Lower lobe of right lung (tissue), 2 donors: ENCODE measurements around the gene MIPOL1. TPM values are rescaled to one million over a fixed set of nuclear protein-coding genes. Genes with fewer than 3 reads are reported as not detected.
"Not testable (repeated sequence)": the region's sequence is repeated elsewhere in the genome, so short reads cannot be mapped to it uniquely, and the experiment has no call there.

Experiments used
- ATAC-seq, 2 donors: fragments of 200-7000 bp; cut with Tn5 transposase; one replicate each; pipeline ENCODE4 v1.9.1; 2020 to 2022; ENCODE audit warnings: mild to moderate bottlenecking in 2 of 2, moderate library complexity in 2 of 2
- DNase-seq: peaks from one replicate; pipeline ENCODE4 v3.0.0-alpha.2; 2020
- H3K27ac ChIP-seq: fragments of 200-600 bp; one replicate; pipeline ENCODE4 v1.8.0; 2022
- H3K27me3 ChIP-seq: fragments of 200-600 bp; one replicate; pipeline ENCODE4 v1.8.0; 2022; ENCODE audit warnings: low read depth
- H3K36me3 ChIP-seq: fragments of 200-600 bp; one replicate; pipeline ENCODE4 v1.8.0; 2022; ENCODE audit warnings: mild to moderate bottlenecking
- H3K4me1 ChIP-seq: fragments of 200-600 bp; one replicate; pipeline ENCODE4 v1.8.0; 2022
- H3K4me3 ChIP-seq: fragments of 200-600 bp; one replicate; pipeline ENCODE4 v1.8.0; 2022; ENCODE audit warnings: mild to moderate bottlenecking
- H3K9me3 ChIP-seq: fragments of 200-600 bp; one replicate; pipeline ENCODE4 v1.8.0; 2022
- CTCF ChIP-seq: fragments of 200-600 bp; IDR thresholded peaks from one replicate; pipeline ENCODE4 v1.8.0; 2022; ENCODE audit warnings: antibody characterized with exemption, mild to moderate bottlenecking
- intact Hi-C: fragments of 100-400 bp; cut with DNase I; formaldehyde crosslinking; loops from one replicate; pipeline ENCODE4 v1.11.0; 2022
- total RNA-seq: library from RNA; stranded (reverse); fragmentation: NEBNext Ultra II Directional; extraction: Animal tissue kit (Norgen Biotek cat#: 25700); gene quantifications from one replicate; pipeline ENCODE4 v1.2.1, GENCODE V29; 2021
- donor health status: DM: no; HTN: yes; CAD: no; lungs with severe emphysema.

MIPOL1 gene
- total RNA-seq, 1 donor from 2014 or later = 12.1 TPM

GRCh38 chr14:37171678-37172023 lies 26.1 kb upstream of the MIPOL1 start:
- intact Hi-C loops = no loop called here
- ATAC-seq (peak; percentile 32 to 49), DNase-seq (no peak)
- Histone ChIP-seq H3K9me3 (no peaks in the 10 kb centered on the region), H3K27ac (peak overlapping the region; percentile 94), H3K4me3 (peak overlapping the region; percentile 73), H3K27me3 (peaks cover 7% of the 10 kb centered on the region), H3K36me3 (no peaks in the 10 kb centered on the region), H3K4me1 (peaks cover 20% of the 10 kb centered on the region)
- TF ChIP-seq CTCF = no peak

- Histone ChIP-seq H3K4me3 (peak within 1 kb of the TSS; percentile 73), H3K4me1 (peaks cover 20% of the 10 kb centered on the region), H3K9me3 (no peaks in the 10 kb centered on the region), H3K27me3 (peaks cover 7% of the 10 kb centered on the region), H3K27ac (peak within 1 kb of the TSS; percentile 94), H3K36me3 (no peaks in the 10 kb centered on the region)
- DNase-seq = peak; percentile 76
- intact Hi-C loops = no loop called here
- ATAC-seq = peak; percentile 93 to 97
- TF ChIP-seq CTCF = peak; percentile 5
These were observed 25.5 kb upstream of the MIPOL1 start, which contains the start of gene SLC25A21 for GRCh38 chr14:37172024-37172869. Gene SLC25A21, minus strand, starts transcription at chr14:37172606.

- Histone ChIP-seq H3K4me1 (peaks cover 20% of the 10 kb centered on the region), H3K36me3 (no peaks in the 10 kb centered on the region), H3K9me3 (no peaks in the 10 kb centered on the region), H3K4me3 (peak overlapping the region; percentile 73), H3K27me3 (peaks cover 7% of the 10 kb centered on the region), H3K27ac (peak overlapping the region; percentile 94)
- intact Hi-C loops = no loop called here
- ATAC-seq (no peak), DNase-seq (no peak)
- no peak for TF ChIP-seq CTCF
These were observed 24.7 kb upstream of the MIPOL1 start for GRCh38 chr14:37172936-37173614.

GRCh38 chr14:37179896-37180502 lies 17.7 kb upstream of the MIPOL1 start:
- ATAC-seq (no peak), DNase-seq (no peak)
- intact Hi-C loops = no loop called here
- TF ChIP-seq CTCF = no peak
- Histone ChIP-seq H3K4me1 (peaks cover under 1% of the 10 kb centered on the region), H3K27me3 (no peaks in the 10 kb centered on the region), H3K27ac (no peak overlapping the region), H3K36me3 (no peaks in the 10 kb centered on the region), H3K9me3 (no peaks in the 10 kb centered on the region), H3K4me3 (no peak overlapping the region)

- DNase-seq, H3K27ac ChIP-seq, ATAC-seq, H3K36me3 ChIP-seq, H3K27me3 ChIP-seq, H3K4me1 ChIP-seq, H3K4me3 ChIP-seq, H3K9me3 ChIP-seq, intact Hi-C loops: not testable (repeated sequence)
These were observed 16.9 kb upstream of the MIPOL1 start for GRCh38 chr14:37180886-37181285.
